HFFc6 (cell line): ENCODE data around the gene SLC51B. TPM values are rescaled to one million over a fixed set of nuclear protein-coding genes. Genes with fewer than 3 reads are reported as not detected.
A peak's percentile ranks its signal among the peaks of the same experiment; 100 is the strongest.

Experiments used
- DNase-seq: peaks from one replicate; pipeline ENCODE4 v3.0.0-alpha.2; 2018
- H3K27ac Mint-ChIP-seq: 2 replicates; pipeline ENCODE4 v1.8.0; 2020; ENCODE audit warnings: mild to moderate bottlenecking, mixed read lengths
- H3K27me3 Mint-ChIP-seq: 2 replicates; pipeline ENCODE4 v1.8.0; 2021; ENCODE audit warnings: mild to moderate bottlenecking, moderate library complexity, mixed read lengths; ENCODE audit not compliant: insufficient read depth
- H3K36me3 Mint-ChIP-seq: 2 replicates; pipeline ENCODE4 v1.8.0; 2021; ENCODE audit warnings: low read depth, mixed read lengths
- H3K4me1 Mint-ChIP-seq: 2 replicates; pipeline ENCODE4 v1.8.0; 2020; ENCODE audit warnings: low read depth, mixed read lengths
- H3K4me3 Mint-ChIP-seq: 2 replicates; pipeline ENCODE4 v1.8.0; 2020; ENCODE audit warnings: mild to moderate bottlenecking, moderate library complexity, mixed read lengths
- H3K9me3 Mint-ChIP-seq: 2 replicates; pipeline ENCODE4 v1.8.0; 2020; ENCODE audit warnings: mild to moderate bottlenecking, mixed read lengths
- total RNA-seq, 6 experiments: library from RNA; stranded (reverse); fragmentation: NEBNext Ultra II Directional; extraction: Animal tissue kit (Norgen Biotek cat#: 25700); gene quantifications; 2 replicates in 1 of 6; 3 replicates in 5 of 6; pipeline ENCODE4 v1.2.3, GENCODE V29; 2021
- TF ChIP-seq, protein P1 (sequence below): fragments of 200-600 bp; sonication (generic); IDR thresholded peaks from 2 replicates; pipeline ENCODE4 v1.5.0; 2021; ENCODE audit warnings: antibody characterized with exemption, mild to moderate bottlenecking

The SLC51B gene
- total RNA-seq, 6 experiments from 2014 or later, result not detected

DNA sequence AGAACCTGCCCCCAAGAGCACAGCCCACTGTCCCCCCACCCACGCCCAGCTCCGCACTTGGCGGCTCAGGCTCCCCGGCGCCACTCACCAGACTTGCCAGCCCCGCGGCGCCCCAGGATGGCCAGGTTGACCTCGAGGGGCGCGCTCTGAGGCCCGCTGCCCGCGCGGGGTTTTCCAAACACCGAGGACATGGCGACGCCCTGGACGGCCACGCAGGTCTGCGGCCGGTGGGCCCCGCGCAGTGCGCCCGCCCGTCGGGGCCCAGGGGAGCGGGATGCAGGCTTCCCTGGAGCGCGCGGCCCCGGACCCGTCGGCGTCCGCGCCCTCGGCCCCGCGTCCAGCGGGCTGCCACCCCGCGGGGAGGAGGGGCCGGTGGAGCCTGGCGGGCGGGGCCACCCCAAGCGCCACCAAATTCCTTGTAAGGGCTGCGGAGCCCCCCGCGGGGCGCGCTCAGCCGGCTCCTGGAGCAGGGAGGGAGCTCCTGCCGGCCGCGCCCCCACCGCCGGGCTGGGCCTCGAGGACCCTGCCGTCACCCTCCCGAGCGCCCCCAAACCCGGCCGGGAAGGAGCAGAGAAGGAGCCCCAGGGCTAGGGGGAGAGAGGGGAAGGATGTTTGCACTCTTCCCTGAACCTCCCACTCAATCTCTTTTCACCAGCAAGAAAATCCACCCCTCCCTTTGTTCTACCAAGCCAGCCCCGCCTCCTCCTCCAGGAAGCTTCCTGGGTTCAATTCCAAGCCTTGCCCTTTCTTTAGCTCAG is 22.6 kb downstream of the SLC51B start, which contains the start of gene RASL12:
RASL12 (minus strand) TSS at position 347 of the 758 bp plus-strand sequence; CDS start at position 191, 156 bp downstream.
- H3K27me3 Mint-ChIP-seq, result peaks cover 23% of the 10 kb centered on the region
- H3K4me3 Mint-ChIP-seq, result no peak within 1 kb of the TSS; the same call in 1 of the 2 replicates
- peaks cover 25% of the 10 kb centered on the region for H3K4me1 Mint-ChIP-seq
- no peaks in the 10 kb centered on the region for H3K36me3 Mint-ChIP-seq
- TF ChIP-seq, protein P1, sequence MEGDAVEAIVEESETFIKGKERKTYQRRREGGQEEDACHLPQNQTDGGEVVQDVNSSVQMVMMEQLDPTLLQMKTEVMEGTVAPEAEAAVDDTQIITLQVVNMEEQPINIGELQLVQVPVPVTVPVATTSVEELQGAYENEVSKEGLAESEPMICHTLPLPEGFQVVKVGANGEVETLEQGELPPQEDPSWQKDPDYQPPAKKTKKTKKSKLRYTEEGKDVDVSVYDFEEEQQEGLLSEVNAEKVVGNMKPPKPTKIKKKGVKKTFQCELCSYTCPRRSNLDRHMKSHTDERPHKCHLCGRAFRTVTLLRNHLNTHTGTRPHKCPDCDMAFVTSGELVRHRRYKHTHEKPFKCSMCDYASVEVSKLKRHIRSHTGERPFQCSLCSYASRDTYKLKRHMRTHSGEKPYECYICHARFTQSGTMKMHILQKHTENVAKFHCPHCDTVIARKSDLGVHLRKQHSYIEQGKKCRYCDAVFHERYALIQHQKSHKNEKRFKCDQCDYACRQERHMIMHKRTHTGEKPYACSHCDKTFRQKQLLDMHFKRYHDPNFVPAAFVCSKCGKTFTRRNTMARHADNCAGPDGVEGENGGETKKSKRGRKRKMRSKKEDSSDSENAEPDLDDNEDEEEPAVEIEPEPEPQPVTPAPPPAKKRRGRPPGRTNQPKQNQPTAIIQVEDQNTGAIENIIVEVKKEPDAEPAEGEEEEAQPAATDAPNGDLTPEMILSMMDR, result no peak
- no peaks in the 10 kb centered on the region for H3K9me3 Mint-ChIP-seq
- no peak within 1 kb of the TSS for H3K27ac Mint-ChIP-seq
- DNase-seq, result no peak

DNA sequence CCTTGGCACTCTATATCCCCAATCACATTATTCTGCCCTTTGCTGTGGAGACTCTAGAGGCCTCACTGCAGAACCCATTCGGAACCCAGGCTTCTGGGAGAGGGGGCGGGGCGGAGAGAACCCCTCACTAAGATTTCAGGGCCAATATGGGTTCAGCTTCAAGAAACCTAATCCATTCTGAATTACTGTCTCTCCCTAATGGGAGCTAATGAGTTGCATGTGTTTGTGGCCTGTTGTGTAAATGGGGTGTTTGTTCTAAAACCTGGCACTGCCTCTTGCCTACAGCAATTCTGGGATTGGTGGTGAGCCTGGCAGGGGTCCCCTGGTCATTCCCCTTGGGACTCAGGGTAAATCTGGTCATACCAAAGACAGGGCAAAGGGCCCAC is 23.2 kb downstream of the SLC51B start:
- Mint-ChIP-seq H3K27me3 (peaks cover 21% of the 10 kb centered on the region), H3K4me3 (no peak overlapping the region; the same call in 1 of the 2 replicates), H3K36me3 (no peaks in the 10 kb centered on the region), H3K4me1 (peaks cover 25% of the 10 kb centered on the region), H3K9me3 (no peaks in the 10 kb centered on the region), H3K27ac (no peak overlapping the region)
- TF ChIP-seq, protein P1, result no peak
- no peak for DNase-seq

DNA sequence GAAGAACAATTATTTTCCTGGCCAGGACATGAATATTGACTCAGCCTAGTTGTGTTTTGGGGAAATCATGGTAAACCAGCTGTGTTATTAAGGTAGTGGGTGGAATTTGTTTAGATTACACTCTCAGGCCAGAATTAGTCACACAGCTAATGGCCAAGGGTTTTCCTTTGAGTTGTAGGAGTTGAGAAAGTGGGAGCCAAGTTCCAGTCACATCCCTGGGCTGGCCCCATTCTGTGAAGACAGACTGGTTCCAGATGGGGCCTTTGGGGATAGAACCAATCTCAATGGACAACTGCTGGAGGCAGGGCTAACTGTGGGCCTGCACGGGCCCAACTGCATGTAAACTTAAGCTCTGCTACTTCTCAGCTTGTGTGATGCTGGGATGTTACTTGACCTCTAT is 24.0 kb downstream of the SLC51B start:
- Mint-ChIP-seq H3K27me3 (peaks cover 20% of the 10 kb centered on the region), H3K27ac (no peak overlapping the region; the same call in 1 of the 2 replicates), H3K4me3 (no peak overlapping the region), H3K9me3 (no peaks in the 10 kb centered on the region), H3K36me3 (no peaks in the 10 kb centered on the region), H3K4me1 (peaks cover 25% of the 10 kb centered on the region)
- peak; percentile 68 for DNase-seq
- TF ChIP-seq, protein P1, result no peak

DNA sequence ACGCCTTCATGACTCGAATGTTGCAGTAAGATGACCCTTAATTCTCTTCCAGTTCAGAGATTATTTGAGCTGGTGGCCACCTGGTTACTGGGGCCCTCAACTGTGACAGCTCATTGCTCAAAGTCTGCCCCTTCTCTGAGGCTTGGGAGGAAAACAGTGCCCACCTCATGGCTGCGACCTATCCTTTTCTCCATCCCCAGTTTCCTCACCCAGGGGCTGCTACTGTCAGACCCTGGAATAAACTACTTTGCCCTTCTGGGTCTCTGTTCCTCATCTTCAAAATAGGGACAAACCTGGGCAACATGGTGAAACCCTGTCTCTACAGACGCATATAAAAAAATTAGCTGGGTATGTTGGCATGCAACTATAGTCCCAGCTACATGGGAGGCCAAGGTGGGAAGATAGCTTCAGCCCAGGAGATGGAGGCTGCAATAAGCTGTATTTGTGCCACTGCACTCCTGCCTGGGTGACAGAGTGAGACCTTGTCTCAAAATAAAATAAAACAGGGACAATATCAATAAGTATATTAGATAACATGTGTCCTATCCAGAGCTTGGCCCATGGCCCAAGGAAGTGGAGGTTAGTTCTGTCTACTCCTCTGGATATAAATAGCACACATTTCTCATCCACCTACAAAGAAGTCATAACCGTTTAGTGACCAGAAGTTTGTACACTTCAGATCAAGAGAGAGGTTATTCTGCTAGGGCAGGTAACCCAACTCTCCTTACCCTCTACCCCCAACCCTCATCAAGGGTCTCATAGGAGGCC is 24.8 kb downstream of the SLC51B start:
- Mint-ChIP-seq H3K4me1 (peaks cover 25% of the 10 kb centered on the region), H3K4me3 (no peak overlapping the region), H3K27me3 (peaks cover 15% of the 10 kb centered on the region), H3K36me3 (no peaks in the 10 kb centered on the region), H3K9me3 (no peaks in the 10 kb centered on the region), H3K27ac (no peak overlapping the region; the same call in 1 of the 2 replicates)
- no peak for DNase-seq
- TF ChIP-seq, protein P1, result no peak

DNA sequence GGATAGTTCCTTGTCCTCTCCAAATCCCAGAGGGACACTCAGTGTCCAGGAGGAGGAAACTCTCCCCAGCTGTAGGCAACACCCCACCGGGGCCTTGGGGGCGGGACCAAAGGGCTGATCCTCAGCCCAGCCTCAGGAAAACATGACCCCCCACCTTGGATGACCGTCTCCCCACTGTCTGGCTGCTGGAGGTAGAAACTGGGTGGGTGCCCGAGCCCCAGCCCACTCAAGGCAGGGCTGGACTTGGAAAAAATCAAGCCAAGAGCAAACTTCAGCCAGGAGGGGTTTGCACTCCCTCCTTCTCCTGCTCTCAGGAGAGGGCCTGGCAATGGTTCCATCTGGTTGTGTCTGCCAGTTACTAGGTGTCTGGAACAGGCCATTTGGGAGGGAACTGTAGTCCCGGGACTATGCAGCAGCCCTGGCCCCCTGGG is 26.2 kb downstream of the SLC51B start:
- no peak for DNase-seq
- no peak overlapping the region for H3K27ac Mint-ChIP-seq

More for the DNA sequence above, 26.2 kb downstream of the SLC51B start:
- Mint-ChIP-seq H3K4me3 (no peak overlapping the region), H3K9me3 (no peaks in the 10 kb centered on the region), H3K4me1 (peaks cover 25% of the 10 kb centered on the region), H3K36me3 (no peaks in the 10 kb centered on the region), H3K27me3 (peaks cover 5% of the 10 kb centered on the region)
- TF ChIP-seq, protein P1, result no peak
